Hematopoietic multipotent progenitor cell (in vitro differentiated cells): Measurements from ENCODE around the gene FAIM2. TPM values are rescaled to one million over a fixed set of nuclear protein-coding genes. Genes with fewer than 3 reads are reported as not detected.

Source experiments
- DNase-seq, 3 donors: peaks; one replicate each; pipeline ENCODE4 v3.0.0-alpha.2; 2011 to 2015; ENCODE audit warnings: low read depth in 2 of 3, low spot score in 2 of 3
- total RNA-seq: library from RNA; depleted of rRNA; stranded (reverse); fragments of >200 nt; gene quantifications from one replicate; pipeline ENCODE4 v1.2.3, GENCODE V29; 2012

FAIM2 gene
- total RNA-seq, 1 donor: under 0.01 TPM

DNA sequence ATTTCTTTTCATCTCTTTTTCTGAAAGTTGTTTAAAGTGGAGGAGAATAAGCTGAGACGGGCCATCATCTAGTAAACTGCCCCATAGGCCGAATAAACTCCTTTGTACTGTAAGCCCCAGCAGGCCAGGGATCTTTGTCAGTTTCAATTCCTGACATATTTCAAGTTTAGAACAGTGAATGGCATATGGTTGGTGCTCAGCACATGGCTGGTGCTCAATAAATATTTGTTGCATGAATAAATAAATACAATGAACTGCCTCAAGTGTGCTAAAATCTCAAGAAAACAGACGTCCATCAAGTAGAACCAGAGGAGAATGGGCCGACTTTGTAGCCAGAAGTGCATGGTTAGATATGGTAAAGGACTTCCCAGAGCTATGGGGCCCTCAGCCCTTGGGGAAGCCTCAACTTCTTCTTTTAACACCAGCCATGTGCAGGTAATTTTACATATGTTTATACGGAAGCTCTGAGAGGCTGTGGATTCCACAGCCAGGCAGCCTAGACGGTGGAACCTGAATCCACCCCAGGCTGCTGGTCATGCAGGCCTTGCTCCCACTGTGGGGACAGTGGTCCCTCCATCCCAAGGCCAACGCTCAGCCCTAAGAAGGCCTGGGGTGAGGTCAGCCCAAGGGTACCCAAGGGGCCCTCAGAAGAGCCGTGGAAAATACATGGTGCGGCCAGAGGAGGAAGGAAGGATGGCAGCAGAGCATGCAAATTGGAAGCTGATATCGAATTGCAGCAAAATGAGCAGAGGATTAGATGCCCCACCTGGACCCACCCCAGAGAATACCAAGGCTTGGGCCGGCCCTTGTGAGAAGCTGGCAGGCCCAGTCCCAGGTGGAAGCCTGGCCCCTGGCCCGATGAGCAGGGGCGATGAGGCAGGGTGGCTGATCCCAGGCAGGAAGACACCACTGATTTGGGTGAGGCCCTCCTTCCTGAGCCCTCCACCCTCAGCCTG is 38.1 kb upstream of the FAIM2 start:
- DNase-seq: no peak

DNA sequence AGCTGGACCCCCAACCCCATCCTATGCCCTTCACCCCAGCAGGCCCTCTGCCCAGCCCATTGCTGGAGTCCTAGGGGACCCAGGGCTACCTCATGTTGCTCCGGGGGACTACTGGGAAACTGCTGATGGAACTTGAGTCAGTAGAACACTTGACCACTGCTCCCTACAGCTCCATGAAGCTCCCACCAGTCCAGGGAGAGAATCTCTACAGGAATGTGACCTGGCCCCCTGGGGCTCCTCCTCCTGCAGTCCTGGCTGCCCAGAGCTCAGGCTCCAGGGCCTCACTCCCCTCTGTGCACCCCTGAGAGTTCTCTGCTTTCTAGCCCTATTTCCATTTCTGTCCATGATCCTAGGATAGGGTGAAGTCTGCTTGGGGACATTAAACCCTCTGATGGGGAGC is 36.0 kb upstream of the FAIM2 start:
- no peak for DNase-seq

DNA sequence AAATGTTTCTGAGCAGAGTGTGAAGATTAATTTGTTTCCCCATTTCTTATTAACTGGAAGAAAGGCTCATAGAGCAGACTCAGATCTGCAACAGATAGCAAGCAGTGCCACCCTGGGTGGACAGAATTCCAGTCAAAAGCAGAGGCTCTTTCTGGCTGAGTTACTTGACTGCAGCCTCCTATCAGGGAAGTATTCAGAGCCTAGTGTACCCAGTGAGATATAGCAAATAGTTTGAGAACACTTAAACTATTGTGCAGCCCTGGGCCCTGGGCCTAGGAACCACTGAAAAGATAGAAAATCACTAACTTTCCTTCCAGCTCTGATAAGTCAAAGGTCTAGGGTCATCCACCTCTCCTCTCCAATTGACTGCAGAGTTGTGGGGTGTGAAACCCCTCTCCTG is 35.6 kb upstream of the FAIM2 start:
- DNase-seq: no peak

DNA sequence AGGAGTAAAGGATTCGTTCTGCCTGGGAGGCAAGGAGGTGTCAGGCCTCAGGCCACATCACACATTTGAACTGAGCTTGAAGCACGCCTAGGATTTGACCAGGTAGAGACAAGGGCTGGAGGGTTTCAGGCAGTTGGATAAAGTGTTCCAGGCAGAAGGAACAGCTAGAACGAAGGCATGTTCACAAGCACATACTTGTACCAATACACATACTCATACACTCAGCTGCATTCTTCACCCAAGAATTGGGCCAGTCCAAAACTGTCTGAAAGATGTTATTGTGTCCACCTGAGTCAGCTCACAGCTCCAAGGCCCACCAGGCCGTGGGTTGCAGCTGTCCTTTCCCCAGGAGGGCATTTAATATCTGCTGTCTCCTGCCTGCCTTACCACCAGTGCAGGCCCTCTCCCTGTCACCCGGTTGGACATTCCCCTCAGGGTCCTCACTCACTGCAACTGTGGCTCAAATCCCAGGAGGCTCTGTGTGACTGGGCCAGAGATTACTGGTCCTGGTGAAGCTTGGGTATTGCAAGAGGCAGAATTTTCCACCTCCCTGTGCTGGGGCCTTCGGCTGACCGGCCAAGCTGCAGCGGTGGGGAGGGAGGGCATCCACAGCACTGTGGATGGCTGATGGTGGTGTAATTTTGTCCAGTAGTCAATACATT is 34.1 kb upstream of the FAIM2 start:
- DNase-seq: no peak

DNA sequence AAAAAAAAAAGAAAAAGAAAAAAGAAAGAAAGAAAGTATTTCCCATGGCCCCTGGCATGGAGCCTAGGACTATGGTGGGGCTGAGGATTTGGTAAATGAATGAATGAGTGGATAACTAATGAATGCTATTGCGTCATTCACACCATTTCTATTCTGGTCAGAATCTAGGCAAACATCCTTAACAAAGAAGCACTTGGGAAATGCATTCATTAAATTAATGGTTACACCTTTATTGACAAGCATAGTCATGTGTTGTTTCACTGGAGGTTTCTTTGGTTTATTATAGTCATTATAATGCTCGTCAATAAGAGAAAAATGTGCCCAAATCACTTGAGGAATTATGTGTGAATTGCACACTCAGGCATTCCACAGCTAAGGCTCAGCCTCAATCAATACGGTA is 33.2 kb upstream of the FAIM2 start:
- DNase-seq: no peak

DNA sequence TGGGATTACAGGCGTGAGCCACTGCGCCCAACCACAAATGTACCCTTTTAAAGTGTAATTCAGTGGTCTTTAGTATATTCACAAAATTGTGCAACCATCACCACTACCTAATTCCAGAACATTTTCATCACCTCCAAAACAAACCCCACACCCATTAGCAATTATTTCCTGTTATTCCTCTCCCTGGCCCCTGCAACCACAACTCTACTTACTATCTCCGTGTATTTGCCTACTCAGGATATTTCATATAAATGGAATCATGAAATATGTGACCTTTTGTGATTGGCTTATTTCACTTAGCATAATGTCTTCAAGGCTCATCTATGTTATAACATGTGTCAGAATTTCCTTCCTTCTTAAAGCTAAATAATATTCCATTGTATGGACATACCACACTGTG is 30.8 kb upstream of the FAIM2 start:
- no peak for DNase-seq

DNA sequence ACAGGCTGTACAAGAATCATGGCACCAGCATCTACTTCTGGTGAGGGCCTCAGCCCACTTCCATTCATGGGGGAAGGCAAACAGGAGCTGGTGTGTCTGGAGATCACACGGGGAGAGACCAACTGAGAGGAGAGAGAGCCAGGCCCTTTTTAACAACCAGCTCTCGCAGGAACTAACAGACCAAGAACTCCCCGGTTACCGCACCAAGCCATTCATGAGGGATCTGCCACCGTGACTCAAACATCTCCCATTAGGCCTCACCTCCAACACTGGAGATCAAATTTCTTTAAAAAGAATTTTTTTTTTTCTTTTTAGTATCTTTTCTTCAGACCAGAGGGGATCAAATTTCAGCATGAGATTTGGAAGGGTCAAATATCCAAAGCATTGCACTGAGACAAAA is 30.1 kb upstream of the FAIM2 start:
- DNase-seq: no peak

DNA sequence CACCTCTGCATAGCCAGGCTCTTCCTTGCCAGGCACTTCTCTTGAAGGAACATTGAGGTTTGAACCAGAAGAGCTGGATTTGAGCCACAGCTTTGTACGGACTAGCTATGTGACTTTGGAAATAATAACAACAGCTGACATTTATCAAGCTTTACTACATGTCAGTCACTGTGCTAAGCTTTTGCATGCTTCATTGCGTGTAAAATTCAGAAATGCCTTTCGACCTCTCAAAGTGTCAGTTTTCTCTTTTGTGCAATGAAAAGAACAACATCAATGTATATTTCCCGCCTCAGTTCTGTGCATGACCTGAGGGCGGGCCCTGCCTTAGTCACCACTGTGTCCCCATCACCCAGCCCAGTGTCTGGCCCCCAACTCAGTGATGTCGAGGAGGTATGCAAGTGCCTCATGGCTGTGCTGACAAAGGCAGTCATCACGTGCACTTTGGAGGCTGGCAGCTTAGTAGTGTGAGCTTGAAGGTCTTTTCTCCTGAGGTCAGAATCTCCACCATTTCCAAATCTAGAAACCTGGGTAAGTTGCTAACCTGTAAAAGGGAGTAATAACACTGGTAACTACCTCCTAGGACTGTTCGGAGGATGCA is 28.9 kb upstream of the FAIM2 start:
- DNase-seq: no peak

DNA sequence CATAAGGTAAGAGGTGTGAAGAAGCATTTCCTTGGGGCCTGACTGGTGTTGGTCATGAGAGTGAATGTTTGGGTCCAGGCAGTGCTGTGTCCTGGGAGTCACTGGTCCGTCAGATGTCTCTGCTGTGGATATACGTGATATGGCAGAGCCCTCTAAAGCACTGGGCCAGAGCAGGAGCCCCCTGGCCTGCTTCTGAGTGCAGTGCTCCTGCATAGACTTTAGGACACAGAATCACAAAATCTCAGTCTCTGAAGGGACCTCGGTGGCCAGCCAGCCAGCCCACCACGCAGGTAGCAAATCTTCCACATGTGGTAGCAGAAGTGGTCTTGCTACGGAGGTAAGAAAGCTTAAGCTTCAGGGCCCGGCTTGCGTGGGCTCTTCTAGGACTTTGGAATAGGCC is 28.3 kb upstream of the FAIM2 start:
- DNase-seq: no peak

DNA sequence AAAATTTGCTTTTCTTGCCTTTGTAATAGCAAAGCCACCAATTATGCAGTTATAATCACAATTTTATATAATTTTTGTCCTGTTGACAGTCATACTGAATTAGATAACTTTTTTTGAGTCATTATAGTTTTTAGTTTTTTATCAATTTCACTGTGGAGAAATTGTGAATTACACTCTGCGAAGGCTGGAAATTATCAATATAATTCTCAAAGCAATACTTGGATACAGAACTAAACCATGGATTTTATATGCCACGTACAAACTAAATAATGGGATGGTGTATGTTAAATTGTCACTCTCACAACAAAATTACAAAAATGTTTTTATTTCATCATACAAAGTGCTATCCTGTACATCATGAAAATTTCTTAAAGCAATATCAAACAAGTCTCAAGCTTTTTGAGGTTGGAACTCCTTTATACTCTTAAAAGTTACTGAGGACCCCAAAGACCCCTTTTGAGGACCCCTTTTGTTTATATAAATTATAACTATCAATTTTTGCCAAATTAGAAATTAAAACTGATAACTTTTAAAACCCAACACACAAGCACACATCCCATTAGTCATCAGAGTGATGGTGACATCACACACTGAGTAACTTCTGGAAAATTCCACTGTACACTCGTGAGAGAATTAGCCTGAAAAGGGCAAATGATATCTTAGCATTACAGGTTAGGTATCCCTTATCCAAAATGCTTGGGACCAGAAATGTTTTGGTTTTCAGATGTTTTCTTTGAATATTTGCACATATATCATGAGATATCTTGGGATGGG is 27.0 kb upstream of the FAIM2 start:
- DNase-seq: no peak

DNA sequence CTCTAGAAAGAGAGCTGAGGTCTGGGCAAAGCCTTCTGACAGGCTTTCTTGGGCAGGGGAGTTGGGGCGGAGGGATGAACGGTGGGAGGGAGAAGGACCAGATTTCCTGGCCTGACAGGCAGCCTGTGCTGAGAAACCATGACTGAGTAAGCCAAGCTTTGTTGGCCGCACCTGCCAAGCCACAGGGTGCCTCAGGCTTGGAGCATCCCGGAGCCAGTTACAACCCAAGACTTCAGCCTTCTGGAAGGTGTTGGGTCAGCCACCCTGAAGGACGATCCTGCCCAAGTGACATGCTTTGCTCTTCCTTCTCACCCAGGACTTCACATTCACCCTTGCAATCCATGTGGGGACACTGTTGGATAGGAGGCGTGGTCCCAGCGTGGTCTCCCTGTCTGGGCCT is 25.9 kb upstream of the FAIM2 start:
- DNase-seq: no peak

DNA sequence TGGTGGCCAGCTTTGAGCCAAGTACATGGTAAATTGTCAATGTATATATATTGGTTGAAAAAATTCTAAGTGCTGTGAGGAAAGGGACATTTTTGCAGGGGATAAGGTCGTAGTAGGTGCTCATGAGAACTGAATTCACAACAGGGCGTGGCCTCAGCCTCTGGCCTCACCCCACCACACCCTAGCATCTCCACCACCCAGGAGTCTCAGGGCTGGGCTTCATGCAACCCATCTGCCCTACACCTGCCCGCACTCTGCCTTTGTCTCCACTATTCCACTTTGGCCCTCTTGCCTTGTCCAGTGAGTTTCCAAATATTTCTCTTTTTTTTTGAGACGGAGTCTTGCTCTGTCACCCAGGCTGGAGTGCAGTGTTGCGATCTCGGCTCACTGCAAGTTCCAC is 24.8 kb upstream of the FAIM2 start:
- no peak for DNase-seq

DNA sequence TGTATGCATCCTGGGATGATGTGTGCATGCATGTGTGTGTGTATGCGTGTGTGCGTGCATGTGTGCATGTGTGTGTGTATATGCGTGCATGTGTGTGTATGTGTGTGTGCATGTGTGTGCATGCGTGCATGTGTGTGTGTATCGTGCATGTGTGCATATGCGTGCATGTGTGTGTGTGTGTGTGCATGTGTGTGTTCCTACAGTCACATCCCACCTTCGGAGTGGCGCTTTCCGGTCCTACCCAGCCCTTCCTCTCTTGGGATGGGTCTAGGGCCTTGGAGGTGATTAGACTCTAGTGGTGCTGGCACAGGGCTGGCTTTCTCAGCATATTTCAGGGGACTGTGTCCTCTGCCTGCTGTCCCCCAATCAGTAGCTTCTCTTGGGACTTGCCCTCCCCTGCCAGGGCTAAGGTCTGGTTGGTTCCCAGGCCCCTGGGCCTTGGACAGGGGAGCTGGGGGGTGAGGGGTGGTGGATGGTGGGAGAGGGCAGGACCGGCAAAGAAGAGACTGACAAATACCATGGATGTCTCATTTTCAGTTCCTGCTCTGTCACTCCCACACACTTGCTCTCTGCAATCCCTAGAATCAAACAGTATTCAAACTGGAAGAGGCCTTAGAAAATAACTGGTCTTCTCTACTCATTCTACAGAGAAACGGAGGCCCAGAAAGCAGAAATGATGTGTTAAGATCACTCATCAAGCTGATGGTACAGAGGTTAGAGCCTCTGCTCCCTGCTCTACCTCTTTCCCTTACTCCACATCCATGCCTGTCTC is 21.9 kb upstream of the FAIM2 start:
- DNase-seq: no peak

DNA sequence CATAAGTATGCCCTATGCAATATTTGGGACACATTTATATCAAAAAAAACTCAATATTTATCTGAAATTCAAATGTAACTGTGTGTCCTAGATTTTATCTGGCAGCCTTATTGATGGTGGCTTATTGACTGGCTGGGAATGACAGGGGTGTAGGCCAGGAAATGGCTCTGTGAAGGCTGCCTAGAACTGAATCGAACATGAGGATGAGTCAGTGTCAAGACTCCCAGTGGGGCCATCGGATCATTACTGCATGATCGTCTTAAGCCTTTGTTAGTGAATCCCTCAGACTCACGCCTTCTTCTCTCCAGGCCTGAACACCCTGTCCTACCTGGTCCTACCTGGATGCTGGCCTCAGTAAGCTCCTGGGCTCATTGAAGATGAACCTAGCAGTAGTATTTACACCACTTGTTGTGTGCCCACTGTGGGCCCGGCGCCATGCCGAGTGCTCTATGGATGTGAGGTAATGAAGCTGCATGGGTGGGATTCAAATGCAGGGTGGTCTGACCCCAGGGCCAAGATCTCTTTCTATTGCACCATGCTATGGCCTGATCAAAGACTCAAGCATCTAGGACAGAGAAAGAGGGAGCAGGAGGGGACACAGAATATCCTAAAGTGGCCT is 21.0 kb upstream of the FAIM2 start:
- DNase-seq: no peak

DNA sequence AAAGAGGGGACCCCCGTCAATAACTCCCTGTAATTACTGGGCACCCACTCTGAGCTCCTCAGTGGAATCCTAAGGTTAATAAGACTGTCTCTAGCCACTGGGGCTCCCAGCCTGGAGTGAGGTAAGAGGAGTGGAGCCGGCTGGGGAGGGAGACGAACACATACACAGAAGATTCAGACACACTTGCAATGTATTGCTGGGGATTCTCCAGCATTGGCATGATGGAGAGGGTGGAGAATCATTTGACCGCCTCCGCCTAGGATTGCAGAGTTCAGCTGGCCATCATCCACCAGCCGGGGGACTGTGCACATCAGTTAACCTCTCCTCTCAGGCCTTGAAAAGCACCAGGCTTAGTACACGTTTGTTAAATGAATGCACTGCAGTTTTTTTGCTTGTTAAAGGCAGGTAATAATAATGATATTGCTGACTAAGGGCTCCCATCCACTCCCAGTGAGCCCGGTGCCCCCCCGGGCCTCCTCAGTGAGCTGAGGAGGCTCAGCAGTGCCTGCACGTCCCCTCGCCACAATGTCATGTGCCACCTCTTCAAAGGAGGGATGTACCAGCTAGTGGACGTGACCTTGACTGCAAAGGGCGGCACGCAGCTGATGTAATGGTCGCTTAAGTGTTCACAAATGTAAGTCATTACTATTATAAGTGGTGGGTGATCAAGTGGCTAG is 20.3 kb upstream of the FAIM2 start:
- no peak for DNase-seq

DNA sequence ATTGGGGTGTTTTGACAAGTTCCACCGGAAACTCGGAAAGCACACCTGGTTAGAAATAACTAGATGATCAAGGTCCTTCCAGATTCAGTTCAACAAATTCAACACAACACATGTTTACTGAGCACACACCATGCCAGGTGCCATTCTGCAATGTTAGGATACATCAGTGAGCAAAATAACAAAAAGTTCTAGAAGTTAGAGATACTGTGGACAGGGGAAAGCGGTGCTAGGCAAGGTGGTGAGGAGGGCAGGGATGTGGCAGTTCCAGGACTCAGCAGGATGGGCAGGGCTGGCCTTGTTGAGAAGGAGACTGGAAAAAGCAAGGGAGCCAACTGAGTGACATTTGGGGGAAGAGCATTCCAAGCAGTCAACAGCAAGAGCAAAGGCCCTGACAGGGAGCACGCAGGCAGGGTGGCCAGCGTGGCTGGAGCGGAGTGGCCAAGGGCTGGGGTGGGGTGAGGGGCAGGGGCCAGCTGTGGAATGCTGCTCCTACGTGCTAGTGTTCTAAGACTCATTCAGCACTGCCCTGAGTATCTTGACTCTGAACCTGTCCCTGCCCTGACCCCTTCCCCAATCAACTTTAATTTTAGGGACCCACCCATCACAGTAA is 19.4 kb upstream of the FAIM2 start:
- DNase-seq: no peak

DNA sequence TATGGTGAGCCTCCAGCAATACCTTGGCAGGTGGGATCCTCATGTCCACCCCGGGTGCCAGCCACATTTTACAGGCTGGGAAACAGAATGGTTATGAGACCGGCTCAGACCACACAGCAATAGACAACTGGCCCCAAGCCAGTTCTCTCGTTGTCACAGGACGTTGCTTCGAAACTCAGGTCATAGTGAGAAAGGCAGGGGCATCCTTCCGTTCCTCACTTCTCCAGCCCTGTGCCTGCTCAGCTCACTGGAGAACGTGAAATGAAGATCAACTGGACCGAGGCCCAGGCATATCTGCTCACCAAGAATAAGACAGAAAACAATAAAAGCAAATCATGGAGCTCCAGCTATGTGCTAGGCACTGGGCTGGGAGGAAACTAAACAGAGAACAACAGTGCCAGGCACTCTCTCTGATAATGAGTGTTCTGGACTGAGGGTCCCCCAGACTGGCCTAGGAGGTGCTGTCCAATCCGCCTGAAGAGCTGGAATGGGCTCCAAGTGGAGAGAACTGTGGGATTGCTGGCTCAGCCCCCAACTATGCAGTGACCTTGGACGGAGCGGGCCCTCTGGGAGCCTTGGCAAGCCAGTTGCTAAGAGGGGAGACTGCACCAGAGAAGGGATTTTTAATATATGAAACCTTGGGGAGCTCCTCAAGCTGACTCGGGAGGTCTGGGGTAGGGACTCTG is 18.8 kb upstream of the FAIM2 start:
- DNase-seq: no peak

DNA sequence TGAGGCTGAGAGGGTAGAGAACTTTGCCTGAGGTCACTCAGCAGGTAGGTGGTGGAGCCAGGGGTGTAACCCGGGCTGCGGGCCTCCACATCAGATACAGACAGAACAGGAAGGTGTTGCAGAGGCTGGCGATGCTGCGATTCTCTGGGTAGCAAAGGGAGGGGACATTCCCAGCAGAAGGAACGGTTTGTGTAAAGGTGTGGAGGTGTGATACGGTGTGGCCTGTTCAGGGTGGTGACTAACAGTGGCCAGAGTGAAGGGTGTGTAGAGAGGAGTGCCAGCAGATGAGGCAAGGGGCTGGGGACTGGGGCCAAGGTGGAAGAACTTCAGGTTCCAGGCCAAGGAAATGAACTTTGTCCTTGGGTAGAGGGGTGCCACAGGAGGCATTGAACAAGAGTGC is 18.2 kb upstream of the FAIM2 start:
- DNase-seq: no peak
